GM18951 (cell line): Measurements from ENCODE around the gene ARHGEF28.

Source experiments
- POLR2A ChIP-seq: IDR thresholded peaks from 4 replicates; pipeline ENCODE4 v1.6.1; 2011; ENCODE audit warnings: mild to moderate bottlenecking; ENCODE audit not compliant: insufficient read length, insufficient read depth; ENCODE audit errors: extremely low read depth
- in situ Hi-C: fragments of 300-500 bp; cut with MboI; formaldehyde crosslinking; loops from one replicate; pipeline ENCODE4 v1.12.0; 2022; ENCODE audit warnings: low sequenced_read_pairs, mixed read lengths, inconsistent platforms; ENCODE audit not compliant: unreplicated experiment

The ARHGEF28 gene, protein sequence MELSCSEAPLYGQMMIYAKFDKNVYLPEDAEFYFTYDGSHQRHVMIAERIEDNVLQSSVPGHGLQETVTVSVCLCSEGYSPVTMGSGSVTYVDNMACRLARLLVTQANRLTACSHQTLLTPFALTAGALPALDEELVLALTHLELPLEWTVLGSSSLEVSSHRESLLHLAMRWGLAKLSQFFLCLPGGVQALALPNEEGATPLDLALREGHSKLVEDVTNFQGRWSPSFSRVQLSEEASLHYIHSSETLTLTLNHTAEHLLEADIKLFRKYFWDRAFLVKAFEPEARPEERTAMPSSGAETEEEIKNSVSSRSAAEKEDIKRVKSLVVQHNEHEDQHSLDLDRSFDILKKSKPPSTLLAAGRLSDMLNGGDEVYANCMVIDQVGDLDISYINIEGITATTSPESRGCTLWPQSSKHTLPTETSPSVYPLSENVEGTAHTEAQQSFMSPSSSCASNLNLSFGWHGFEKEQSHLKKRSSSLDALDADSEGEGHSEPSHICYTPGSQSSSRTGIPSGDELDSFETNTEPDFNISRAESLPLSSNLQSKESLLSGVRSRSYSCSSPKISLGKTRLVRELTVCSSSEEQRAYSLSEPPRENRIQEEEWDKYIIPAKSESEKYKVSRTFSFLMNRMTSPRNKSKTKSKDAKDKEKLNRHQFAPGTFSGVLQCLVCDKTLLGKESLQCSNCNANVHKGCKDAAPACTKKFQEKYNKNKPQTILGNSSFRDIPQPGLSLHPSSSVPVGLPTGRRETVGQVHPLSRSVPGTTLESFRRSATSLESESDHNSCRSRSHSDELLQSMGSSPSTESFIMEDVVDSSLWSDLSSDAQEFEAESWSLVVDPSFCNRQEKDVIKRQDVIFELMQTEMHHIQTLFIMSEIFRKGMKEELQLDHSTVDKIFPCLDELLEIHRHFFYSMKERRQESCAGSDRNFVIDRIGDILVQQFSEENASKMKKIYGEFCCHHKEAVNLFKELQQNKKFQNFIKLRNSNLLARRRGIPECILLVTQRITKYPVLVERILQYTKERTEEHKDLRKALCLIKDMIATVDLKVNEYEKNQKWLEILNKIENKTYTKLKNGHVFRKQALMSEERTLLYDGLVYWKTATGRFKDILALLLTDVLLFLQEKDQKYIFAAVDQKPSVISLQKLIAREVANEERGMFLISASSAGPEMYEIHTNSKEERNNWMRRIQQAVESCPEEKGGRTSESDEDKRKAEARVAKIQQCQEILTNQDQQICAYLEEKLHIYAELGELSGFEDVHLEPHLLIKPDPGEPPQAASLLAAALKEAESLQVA (N-terminal part only)

DNA sequence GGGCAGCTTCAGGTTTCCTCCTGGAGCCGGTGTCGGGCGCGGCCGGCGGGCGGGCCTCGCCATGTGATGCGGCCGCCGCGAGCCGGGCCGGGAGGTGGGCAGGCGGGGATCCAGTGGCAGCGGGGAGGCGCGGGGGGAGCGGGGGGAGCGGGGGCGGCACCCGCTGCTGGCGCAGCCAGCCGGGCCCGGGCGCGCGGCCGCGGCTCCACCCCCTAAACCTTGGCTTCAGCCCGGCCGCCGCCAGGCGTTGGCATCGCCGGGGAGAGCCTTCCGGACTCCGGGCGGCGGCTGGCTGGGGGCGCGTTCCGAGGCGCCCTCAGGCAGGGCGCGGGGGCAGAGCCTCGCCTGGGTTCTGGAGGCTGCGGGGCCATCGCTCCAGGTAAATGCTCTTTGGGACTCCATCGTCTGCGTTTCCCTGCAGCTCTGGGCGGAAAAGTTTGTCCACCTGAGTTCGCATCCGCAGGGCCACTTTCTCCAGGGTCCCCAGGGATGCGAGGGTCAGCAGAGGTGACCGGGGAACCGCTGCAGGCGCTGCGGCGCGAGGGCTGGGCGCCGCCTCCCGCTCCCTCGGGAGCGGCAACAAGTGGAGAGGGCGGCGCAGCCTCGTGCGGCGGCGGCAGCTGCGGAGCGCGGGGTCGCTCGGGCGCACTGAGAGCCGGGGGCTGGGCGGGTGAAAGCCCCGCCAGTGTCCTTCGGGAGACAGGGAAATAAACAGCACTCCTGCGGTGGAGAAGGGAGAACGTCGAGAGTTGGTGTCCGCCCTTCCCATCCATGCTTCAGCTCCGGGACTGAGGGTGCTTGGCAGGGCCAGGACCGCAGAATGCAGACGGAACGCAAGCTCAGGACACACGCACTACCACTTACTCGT lies at the start of gene ARHGEF28:
ARHGEF28 (plus strand) TSS at position 253 of the 868 bp plus-strand sequence. CDS start 58,656 bp downstream, outside the sequence.
- in situ Hi-C loops: no loop called here
- TF ChIP-seq POLR2A: no peak

DNA sequence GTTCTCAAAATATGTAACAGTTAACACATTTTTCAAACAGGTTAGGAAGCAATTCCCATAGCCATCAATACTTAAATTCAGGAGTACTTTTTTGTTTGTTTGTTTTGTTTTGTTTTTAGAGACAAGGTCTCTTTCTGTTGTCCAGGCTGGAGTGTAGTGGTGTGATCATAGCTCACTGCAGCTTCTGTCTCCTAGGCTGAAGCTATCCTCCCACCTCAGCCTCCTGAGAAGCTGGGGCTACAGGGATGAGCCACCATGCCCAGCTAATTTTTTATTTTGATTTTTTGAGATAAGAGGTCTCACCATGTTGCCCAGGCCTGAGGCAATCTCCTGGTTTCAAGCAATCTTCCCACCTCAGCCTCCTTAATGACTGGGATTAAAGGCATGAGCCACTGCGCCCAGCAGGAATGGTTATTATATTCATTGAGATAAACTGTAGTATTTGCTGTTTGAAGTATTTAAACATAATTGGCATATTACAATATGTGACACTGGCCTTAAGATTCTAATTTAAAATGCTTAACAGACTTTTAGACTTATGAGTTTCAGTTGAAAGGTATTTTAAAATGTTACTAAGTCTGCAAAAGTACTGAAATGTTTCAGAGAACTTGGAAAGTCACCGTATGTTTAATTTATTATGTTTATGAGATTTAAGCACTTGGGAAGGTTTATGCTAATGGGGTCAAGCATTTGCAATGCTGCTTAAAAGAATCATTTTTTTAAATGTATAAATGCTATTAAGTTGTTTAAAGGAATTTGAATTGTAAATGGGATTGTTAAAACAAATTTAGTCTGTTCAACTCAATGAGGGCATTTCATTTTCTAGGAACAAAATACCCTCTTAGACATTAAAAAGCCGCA lies 43.5 kb upstream of the ARHGEF28 start:
- in situ Hi-C loops: no loop called here
- TF ChIP-seq POLR2A: no peak

DNA sequence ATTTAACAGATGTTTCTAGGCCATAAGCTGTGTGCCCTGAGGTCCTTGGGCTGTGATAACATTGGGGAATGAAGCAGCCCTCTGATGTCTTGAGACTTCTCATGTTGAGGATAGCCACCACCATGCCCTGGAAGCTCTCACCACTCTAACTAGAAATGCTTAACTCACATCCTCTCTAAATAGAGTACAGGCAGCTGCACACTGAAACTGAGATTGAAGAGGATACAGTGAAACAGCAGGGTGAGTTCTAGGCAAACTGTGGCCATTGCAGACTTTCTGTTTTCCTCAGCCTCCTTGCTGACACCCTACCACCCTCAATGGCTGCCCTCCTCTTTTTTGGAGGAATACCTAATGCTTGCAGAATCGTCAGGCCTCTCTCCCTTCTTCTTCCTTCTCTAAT lies 38.1 kb upstream of the ARHGEF28 start:
- no peak for TF ChIP-seq POLR2A
- in situ Hi-C loops: no loop called here

DNA sequence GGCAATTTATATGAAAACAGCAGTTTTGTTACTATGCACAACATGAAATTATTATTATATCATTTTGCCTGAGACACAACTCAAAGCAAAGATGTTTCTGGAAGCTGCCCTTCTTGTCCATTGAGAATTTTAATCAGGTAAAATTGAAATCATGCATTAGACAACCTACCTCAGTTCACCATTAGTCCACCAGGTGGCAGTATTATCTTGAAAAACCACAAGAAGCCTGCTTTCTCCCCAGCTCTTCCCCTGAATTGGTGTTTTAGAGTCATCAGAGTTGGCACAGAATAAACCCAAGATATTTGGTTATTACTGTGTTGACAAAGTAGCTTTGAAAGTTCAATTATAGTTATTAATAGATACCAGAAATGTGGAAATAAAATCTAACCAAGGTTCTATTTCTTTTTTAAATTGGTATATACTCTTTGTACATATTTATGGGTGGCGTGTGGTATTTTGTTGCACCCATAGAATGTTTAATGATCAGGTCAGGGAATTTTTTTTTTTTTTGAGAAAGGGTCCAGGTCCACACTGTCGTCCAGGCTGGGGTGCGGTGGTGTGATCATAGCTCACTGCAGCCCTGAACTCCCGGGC lies 34.8 kb upstream of the ARHGEF28 start:
- in situ Hi-C loops: loop anchor here (5.0 kb wide), 1 partner anchor 201 kb away; no protein-coding TSS in a partner anchor
- TF ChIP-seq POLR2A: no peak

DNA sequence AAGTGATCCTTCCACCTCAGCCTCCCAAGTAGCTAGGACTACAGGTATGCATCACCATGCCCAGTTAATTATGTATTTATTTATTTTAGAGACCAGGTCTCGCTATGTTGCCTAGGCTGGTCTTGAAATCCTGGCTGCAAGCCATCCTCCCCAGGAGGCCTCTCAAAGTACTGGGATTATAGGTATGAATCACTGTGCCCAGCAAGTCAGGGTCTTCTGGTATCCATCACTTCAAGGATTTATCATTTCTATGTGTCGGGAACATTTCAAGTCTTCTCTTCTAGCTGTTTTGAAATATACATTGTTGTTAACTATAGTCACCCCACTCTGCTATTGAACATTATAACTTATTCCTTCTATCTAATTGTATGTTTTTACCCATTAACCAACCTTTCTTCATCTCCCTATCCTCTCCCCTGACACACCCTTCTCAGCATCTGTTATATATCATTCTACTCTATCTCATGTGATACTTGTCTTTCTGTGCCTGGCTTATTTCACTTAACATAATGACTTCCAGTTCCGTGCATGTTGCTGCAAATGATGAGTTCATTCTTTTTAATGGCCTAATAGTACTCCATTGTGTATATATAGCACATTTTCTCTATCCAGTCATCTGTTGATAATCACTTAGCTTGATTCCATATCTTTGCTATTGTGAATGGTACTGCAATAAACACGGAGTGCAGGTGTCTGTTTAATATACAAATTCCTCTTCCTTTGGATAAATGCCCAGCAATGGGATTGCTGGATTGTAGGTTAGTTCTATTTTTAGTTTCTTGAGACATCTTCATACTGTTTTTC lies 34.1 kb upstream of the ARHGEF28 start:
- in situ Hi-C loops: loop anchor here (5.0 kb wide), 1 partner anchor 200 kb away; no protein-coding TSS in a partner anchor
- no peak for TF ChIP-seq POLR2A

DNA sequence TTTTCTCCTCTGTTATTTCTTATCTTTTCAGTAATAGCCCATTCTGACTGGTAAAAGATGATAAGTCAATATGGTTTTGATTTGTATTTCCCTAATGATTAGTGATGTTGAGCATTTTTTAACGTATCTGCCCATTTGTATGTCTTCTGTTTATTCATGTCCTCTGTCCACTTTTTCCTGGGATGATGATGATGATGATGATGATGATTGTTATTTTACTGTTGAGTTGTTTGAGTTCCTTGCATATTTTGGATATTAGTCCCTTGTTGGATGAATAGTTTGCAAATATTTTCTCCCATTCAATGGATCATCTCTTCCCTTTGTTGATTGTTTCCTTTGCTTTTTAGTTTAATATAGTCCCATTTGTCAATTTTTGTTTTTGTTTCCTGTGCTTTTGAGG lies 33.4 kb upstream of the ARHGEF28 start:
- TF ChIP-seq POLR2A: no peak
- in situ Hi-C loops: loop anchor here (5.0 kb wide), 1 partner anchor 200 kb away; no protein-coding TSS in a partner anchor

DNA sequence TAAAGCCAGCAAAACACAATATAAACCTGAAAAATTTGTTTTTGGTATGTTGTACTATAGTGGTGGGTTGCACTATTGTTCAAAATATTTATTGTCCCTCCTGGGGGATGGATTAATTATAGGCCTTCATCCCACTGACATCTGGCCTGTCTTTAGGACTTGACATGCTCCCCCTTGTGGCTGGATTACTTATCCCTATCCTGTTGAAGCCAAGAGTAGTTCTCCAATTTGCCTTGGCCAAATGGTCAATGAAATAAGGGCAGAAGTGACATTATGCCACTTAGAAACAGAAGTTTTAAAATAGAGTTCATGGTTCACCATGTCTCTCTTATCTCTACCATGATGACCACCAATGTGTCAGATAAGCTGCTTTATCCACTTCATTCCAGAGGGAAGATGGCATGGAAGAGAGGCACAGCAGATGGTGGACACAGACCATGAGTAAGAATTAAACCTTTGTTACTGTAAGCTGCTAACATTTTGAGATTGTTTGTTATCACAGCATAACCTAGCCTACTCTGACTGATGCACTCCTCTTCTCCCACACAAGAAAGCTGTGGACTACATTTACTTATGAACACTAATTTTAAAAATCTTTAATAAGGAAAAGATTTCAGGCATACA lies 29.2 kb upstream of the ARHGEF28 start:
- in situ Hi-C loops: no loop called here
- TF ChIP-seq POLR2A: no peak

DNA sequence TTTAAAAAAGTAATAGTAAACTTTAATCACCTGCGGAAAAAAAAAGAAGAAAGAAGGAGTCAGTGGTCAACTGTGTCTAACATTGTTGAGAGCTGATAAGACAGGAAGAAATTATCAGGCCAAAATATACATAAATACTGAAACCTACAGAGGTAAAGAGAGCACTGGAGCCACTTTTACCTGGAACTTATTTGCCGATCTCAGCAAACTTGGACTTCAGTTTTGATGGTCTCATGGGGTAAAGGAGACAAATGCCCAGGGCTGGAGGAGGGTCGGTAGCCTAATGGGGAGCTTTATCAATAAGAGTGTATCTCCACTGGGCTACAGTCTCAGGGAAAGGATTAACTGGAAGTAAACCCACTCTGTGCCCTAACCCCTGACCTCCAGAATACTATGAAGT lies 26.6 kb upstream of the ARHGEF28 start:
- no peak for TF ChIP-seq POLR2A
- in situ Hi-C loops: no loop called here

DNA sequence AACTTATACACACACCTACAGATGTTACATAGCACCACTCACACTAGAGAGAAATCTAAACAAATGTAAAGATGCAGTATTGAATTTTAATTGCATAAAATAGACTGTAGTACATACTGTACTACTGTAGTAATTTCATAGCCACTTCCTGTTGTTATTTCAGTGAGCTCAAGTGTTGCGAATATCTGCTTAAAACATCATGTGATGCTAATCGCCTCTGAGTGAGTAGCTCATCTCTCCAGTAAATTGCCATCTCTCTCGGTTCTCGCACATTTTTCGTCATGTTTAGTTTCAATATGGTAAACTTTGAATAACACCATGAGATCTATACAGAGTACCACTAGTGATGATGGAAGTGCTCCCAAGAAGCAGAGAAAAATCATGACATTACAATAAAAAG lies 22.0 kb upstream of the ARHGEF28 start:
- in situ Hi-C loops: no loop called here
- no peak for TF ChIP-seq POLR2A
